Endothelial cell of umbilical vein (primary cell): ENCODE results near the gene CEMIP. TPM values are rescaled to one million over a fixed set of nuclear protein-coding genes. Genes with fewer than 3 reads are reported as not detected.

Experiments used
- BruUV-seq: library from RNA; stranded (reverse); fragments of 400-500 nt; replicated peaks from 2 replicates; lab custom pipeline; 2021; lab: Mats Ljungman, UMichigan
- CTCF ChIA-PET: fragments of 300-600, 350-600 bp; sonication (Branson Sonifier 250); formaldehyde crosslinking; loops from one replicate; lab custom pipeline; 2021; ENCODE audit warnings: antibody characterized with exemption, inconsistent platforms; lab: Charles Lee
- POLR2A ChIA-PET: fragments of 300-600, 350-600 bp; sonication (Branson Sonifier 250); formaldehyde crosslinking; loops from one replicate; lab custom pipeline; 2021; ENCODE audit warnings: antibody characterized with exemption, inconsistent platforms; lab: Charles Lee
- DNase-seq: peaks from one replicate; pipeline ENCODE4 v3.0.0-alpha.2; 2011; ENCODE audit warnings: low read depth, low spot score
- FAIRE-seq: peaks from 2 replicates; lab custom pipeline; 2011; peaks lifted over from hg19 to GRCh38; lab: Jason Lieb, UNC
- H2AFZ ChIP-seq: 2 replicates; pipeline ENCODE4 v1.6.0; 2012; ENCODE audit warnings: low read depth, low read length, control low read depth, inconsistent platforms
- H3K27ac ChIP-seq: 2 replicates; pipeline ENCODE4 v1.5.1; 2011; ENCODE audit warnings: low read depth, mild to moderate bottlenecking, control low read depth, low read length, moderate library complexity; ENCODE audit not compliant: insufficient read depth
- H3K27me3 ChIP-seq, 2 experiments: 2 replicates each; pipeline versions ENCODE4 v1.6.0 to v1.6.1; 2011; ENCODE audit warnings: low read length in 2 of 2, mixed read lengths in 1 of 2; ENCODE audit not compliant: control insufficient read depth in 2 of 2, insufficient read depth in 2 of 2
- H3K36me3 ChIP-seq, 2 experiments: 2 replicates in 1 of 2; 3 replicates in 1 of 2; pipeline ENCODE4 v1.5.1; 2011; ENCODE audit warnings: low read length in 2 of 2, mild to moderate bottlenecking in 1 of 2, moderate library complexity in 1 of 2; ENCODE audit not compliant: control insufficient read depth in 2 of 2, insufficient read depth in 2 of 2; ENCODE audit errors: extremely low read depth in 1 of 2
- H3K4me1 ChIP-seq: 3 replicates; pipeline ENCODE4 v1.5.1; 2011; ENCODE audit warnings: mild to moderate bottlenecking, low read length; ENCODE audit not compliant: control insufficient read depth, insufficient read depth; ENCODE audit errors: extremely low read depth
- H3K4me2 ChIP-seq: 2 replicates; pipeline ENCODE4 v1.6.1; 2011; ENCODE audit warnings: low read length, control low read depth, mixed read lengths; ENCODE audit not compliant: insufficient read depth
- H3K4me3 ChIP-seq, 3 experiments: fragments of 200-600 bp in 1 of 3; sonication (generic), shearing (Covaris generic) in 1 of 3; replicated peaks in 1 of 3; 2 replicates each; pipeline ENCODE4 v1.5.1; 2011 to 2016; ENCODE audit warnings: control low read depth in 3 of 3, low read length in 3 of 3, mild to moderate bottlenecking in 2 of 3, inconsistent platforms in 1 of 3, low read depth in 1 of 3, moderate library complexity in 1 of 3; ENCODE audit not compliant: insufficient read depth in 1 of 3
- H3K79me2 ChIP-seq: 2 replicates; pipeline ENCODE4 v1.6.0; 2012; ENCODE audit warnings: low read length, inconsistent platforms; ENCODE audit not compliant: control insufficient read depth, insufficient read depth
- H3K9ac ChIP-seq: replicated peaks from 2 replicates; pipeline ENCODE3; 2011; ENCODE audit warnings: low read length, control low read depth; ENCODE audit not compliant: insufficient read depth; ENCODE audit errors: extremely low read depth
- H3K9me1 ChIP-seq: replicated peaks from 3 replicates; pipeline ENCODE4 v1.6.0; 2011; ENCODE audit warnings: mild to moderate bottlenecking, low read length; ENCODE audit not compliant: control insufficient read depth, insufficient read depth; ENCODE audit errors: extremely low read depth
- H3K9me3 ChIP-seq: replicated peaks from 2 replicates; pipeline ENCODE4 v1.5.1; 2012; ENCODE audit warnings: low read length, inconsistent platforms; ENCODE audit not compliant: control insufficient read depth, insufficient read depth
- H4K20me1 ChIP-seq: replicated peaks from 2 replicates; pipeline ENCODE3; 2011; ENCODE audit warnings: mild to moderate bottlenecking, low read length; ENCODE audit not compliant: control insufficient read depth, insufficient read depth; ENCODE audit errors: extremely low read depth
- CTCF ChIP-seq, 2 donors: IDR thresholded peaks; 1 replicate in 1 of 2; 2 replicates in 1 of 2; pipeline ENCODE4 v1.5.1; 2011; ENCODE audit warnings: low read length in 2 of 2, mild to moderate bottlenecking in 2 of 2, moderate library complexity in 2 of 2, control low read depth in 1 of 2, inconsistent platforms in 1 of 2, low read depth in 1 of 2; ENCODE audit not compliant: insufficient read depth in 1 of 2; ENCODE audit errors: extremely low read depth in 1 of 2
- EZH2 ChIP-seq: IDR thresholded peaks from 2 replicates; pipeline ENCODE4 v1.6.1; 2012; ENCODE audit warnings: borderline replicate concordance, low read depth, mild to moderate bottlenecking, moderate library complexity, low read length, inconsistent platforms; ENCODE audit not compliant: severe bottlenecking
- FOS ChIP-seq: IDR thresholded peaks from 2 replicates; pipeline ENCODE4 v1.6.1; 2011; ENCODE audit warnings: mild to moderate bottlenecking, low read length, moderate library complexity, borderline replicate concordance; ENCODE audit not compliant: insufficient read depth
- GATA2 ChIP-seq: IDR thresholded peaks from 2 replicates; pipeline ENCODE4 v1.7.0; 2011; ENCODE audit warnings: low read depth, mild to moderate bottlenecking, moderate library complexity, mixed read lengths, low read length; ENCODE audit not compliant: insufficient read length, insufficient read depth
- JUN ChIP-seq: IDR thresholded peaks from 2 replicates; pipeline ENCODE4 v1.6.1; 2011; ENCODE audit warnings: borderline replicate concordance, low read depth; ENCODE audit not compliant: insufficient read length, insufficient read depth
- MAX ChIP-seq: IDR thresholded peaks from 2 replicates; pipeline ENCODE4 v1.6.1; 2011; ENCODE audit not compliant: insufficient read depth, insufficient read length
- MYC ChIP-seq: IDR thresholded peaks from one replicate; pipeline ENCODE4 v1.6.1; 2011; ENCODE audit warnings: mild to moderate bottlenecking, low read depth, low read length
- POLR2A ChIP-seq: IDR thresholded peaks from 2 replicates; pipeline ENCODE4 v1.6.1; 2012; ENCODE audit warnings: low read depth, mild to moderate bottlenecking, control low read depth, low read length
- POLR2AphosphoS5 ChIP-seq: IDR thresholded peaks from 2 replicates; pipeline ENCODE4 v1.6.1; 2012; ENCODE audit warnings: low read depth, mild to moderate bottlenecking, control low read depth, low read length, moderate library complexity; ENCODE audit not compliant: insufficient read depth
- dilution Hi-C: fragments of 300-500 bp; cut with MboI; formaldehyde crosslinking; loops from one replicate; pipeline ENCODE4 v1.15.0; 2019; ENCODE audit warnings: low sequenced_read_pairs; ENCODE audit not compliant: extremely low pct_ligation_motif_present
- intact Hi-C: fragments of 100-400 bp; cut with micrococcal nuclease; formaldehyde crosslinking; loops from one replicate; pipeline ENCODE4 v1.10.0; 2022
- polyA plus RNA-seq, 4 experiments: library from polyadenylated mRNA; depleted of rRNA in 3 of 4; stranded (reverse) in 3 of 4; unstranded in 1 of 4; fragments of >200 nt; gene quantifications; 2 replicates each; pipeline versions ENCODE4 v1.2.1 to v1.2.3, GENCODE V29; 2011 to 2012; ENCODE audit warnings: missing spikeins in 1 of 4
- total RNA-seq: library from RNA; stranded (reverse); gene quantifications from 2 replicates; pipeline ENCODE4 v1.2.3, GENCODE V29; 2021

Gene CEMIP
- total and polyA plus RNA-seq, 2 donors (not counting 3 experiments of a cell fraction or from before 2014, with no cell fraction given) = 0.01 TPM; not detected in 1

GRCh38 chr15:80825361-80826030 is 46.3 kb downstream of the CEMIP start:
- no peaks in the 10 kb centered on the region for H3K9me1 ChIP-seq
- no peak overlapping the region for H3K9ac ChIP-seq
- no peaks in the 10 kb centered on the region for H3K27me3 ChIP-seq
- no peaks in the 10 kb centered on the region for H3K9me3 ChIP-seq
- no peak for FAIRE-seq
- ChIA-PET POLR2A (no interaction called here), CTCF (no interaction called here)
- dilution Hi-C loops (no loop called here), intact Hi-C loops (no loop called here)
- no peak overlapping the region for H3K27ac ChIP-seq
- no peaks in the 10 kb centered on the region for H3K36me3 ChIP-seq
- no peaks in the 10 kb centered on the region for H3K79me2 ChIP-seq
- TF ChIP-seq CTCF (IDR thresholded peaks at IDR 0.05; ENCODE audit: extremely low read depth in 1 of 2, insufficient read depth in 1 of 2, low read depth in 1 of 2, low read length in 2 of 2) = no peak
- no peak for TF ChIP-seq JUN
- no peak for TF ChIP-seq MAX
- TF ChIP-seq GATA2 = no peak
- no peak for TF ChIP-seq POLR2A
- no peak for TF ChIP-seq EZH2
- no peak for TF ChIP-seq MYC
- TF ChIP-seq FOS = no peak
- TF ChIP-seq POLR2AphosphoS5 = no peak
- no peaks in the 10 kb centered on the region for H3K4me1 ChIP-seq
- BruUV-seq = no TSS peak
- no peak overlapping the region for H3K4me3 ChIP-seq
- no peak for DNase-seq
- H2AFZ ChIP-seq = no peak overlapping the region
- no peak overlapping the region for H3K4me2 ChIP-seq
- no peaks in the 10 kb centered on the region for H4K20me1 ChIP-seq
